K562 (cell line): Measurements from ENCODE around the gene NFAM1. TPM values are rescaled to one million over a fixed set of nuclear protein-coding genes. Genes with fewer than 3 reads are reported as not detected.

ENCODE experiments used
- ATAC-seq: fragments of 200-7000 bp; cut with Tn5 transposase; 3 replicates; pipeline ENCODE4 v1.9.1; 2020; ENCODE audit warnings: moderate library complexity
- BruUV-seq: library from RNA; stranded (reverse); fragments of 400-500 nt; replicated peaks from 2 replicates; lab custom pipeline; 2021; lab: Mats Ljungman, UMichigan
- CTCF ChIA-PET: fragments of 300-600 bp; formaldehyde crosslinking; extraction: SDS; loops from one replicate; lab custom pipeline; 2021; ENCODE audit warnings: low intra/inter-chr PET ratio; lab: Yijun Ruan, JAX
- POLR2A ChIA-PET: fragments of 300-600, 350-650 bp; sonication (Branson Sonifier 250); formaldehyde crosslinking; extraction: SDS; loops from one replicate; lab custom pipeline; 2021; ENCODE audit warnings: antibody characterized with exemption, inconsistent platforms; lab: Yijun Ruan, JAX
- DNase-seq, 4 experiments: peaks; one replicate each; pipeline versions ENCODE4 v3.0.0 to v3.0.0-alpha.2; 2011 to 2018; ENCODE audit warnings: low spot score in 3 of 4, mixed read lengths in 3 of 4; ENCODE audit errors: extremely low read depth in 1 of 4
- FAIRE-seq: peaks from 2 replicates; lab custom pipeline; 2011; peaks lifted over from hg19 to GRCh38; lab: Jason Lieb, UNC
- H2AFZ ChIP-seq: 2 replicates; pipeline ENCODE4 v1.6.0; 2011; ENCODE audit warnings: low read depth, low read length, control low read depth, inconsistent platforms
- H3K27ac ChIP-seq: fragments of 200-600 bp; 3 replicates; pipeline ENCODE4 v1.8.0; 2011; ENCODE audit warnings: low read depth, mild to moderate bottlenecking, control low read depth, inconsistent platforms, low read length, moderate library complexity, mixed read lengths; ENCODE audit errors: extremely low read depth
- H3K27me3 ChIP-seq, 2 experiments: fragments of 300-600 bp in 1 of 2; 2 replicates in 1 of 2; 3 replicates in 1 of 2; pipeline versions ENCODE4 v1.6.0 to v1.8.0; 2011; ENCODE audit warnings: inconsistent platforms in 2 of 2, low read length in 2 of 2, mild to moderate bottlenecking in 1 of 2, mixed read lengths in 1 of 2, moderate library complexity in 1 of 2; ENCODE audit not compliant: control insufficient read depth in 2 of 2, insufficient read depth in 2 of 2
- H3K36me3 ChIP-seq: fragments of 300-600 bp; 3 replicates; pipeline ENCODE4 v1.8.0; 2011; ENCODE audit warnings: mild to moderate bottlenecking, low read length, inconsistent platforms; ENCODE audit not compliant: control insufficient read depth, insufficient read depth
- H3K4me1 ChIP-seq, 2 experiments: fragments of 200-600 bp in 1 of 2; replicated peaks in 1 of 2; 2 replicates in 1 of 2; 3 replicates in 1 of 2; pipeline versions ENCODE4 v1.5.1 to v1.8.0; 2011; ENCODE audit warnings: inconsistent platforms in 2 of 2, low read length in 2 of 2, mild to moderate bottlenecking in 1 of 2, mixed read lengths in 1 of 2, moderate library complexity in 1 of 2; ENCODE audit not compliant: control insufficient read depth in 2 of 2, insufficient read depth in 2 of 2
- H3K4me2 ChIP-seq: 2 replicates; pipeline ENCODE4 v1.6.1; 2011; ENCODE audit warnings: low read length, control low read depth, inconsistent platforms, mixed read lengths; ENCODE audit not compliant: insufficient read depth
- H3K4me3 ChIP-seq: fragments of 200-600 bp; sonication (generic), shearing (Covaris generic); 2 replicates; pipeline ENCODE4 v1.5.1; 2016; ENCODE audit warnings: control low read depth, inconsistent platforms
- H3K79me2 ChIP-seq: fragments of 200-600 bp; 3 replicates; pipeline ENCODE4 v1.8.0; 2011; ENCODE audit warnings: low read length, inconsistent platforms; ENCODE audit not compliant: control insufficient read depth, insufficient read depth
- H3K9ac ChIP-seq, 2 experiments: 2 replicates each; pipeline versions ENCODE4 v1.6.0 to v1.6.1; 2011; ENCODE audit warnings: low read depth in 2 of 2, low read length in 2 of 2, control low read depth in 1 of 2, inconsistent platforms in 1 of 2, mild to moderate bottlenecking in 1 of 2, mixed read lengths in 1 of 2; ENCODE audit not compliant: insufficient read depth in 1 of 2
- H3K9me1 ChIP-seq: one replicate; pipeline ENCODE4 v1.6.0; 2011; ENCODE audit warnings: inconsistent platforms, mild to moderate bottlenecking, low read length, moderate library complexity; ENCODE audit not compliant: control insufficient read depth, insufficient read depth
- H3K9me3 ChIP-seq: replicated peaks from 2 replicates; pipeline ENCODE4 v1.5.1; 2011; ENCODE audit warnings: low read depth, low read length, inconsistent platforms; ENCODE audit not compliant: control insufficient read depth, insufficient read depth
- H4K20me1 ChIP-seq: replicated peaks from 2 replicates; pipeline ENCODE4 v1.6.1; 2011; ENCODE audit warnings: low read length, inconsistent platforms, mixed read lengths; ENCODE audit not compliant: control insufficient read depth, insufficient read depth
- ASH1L ChIP-seq: fragments of 450-650 bp; IDR thresholded peaks from 2 replicates; pipeline ENCODE4 v1.6.1; 2018; ENCODE audit warnings: borderline replicate concordance, mild to moderate bottlenecking, low read depth; ENCODE audit not compliant: partially characterized antibody
- CREB1 ChIP-seq, 2 experiments: sonication (generic) in 1 of 2; formaldehyde crosslinking in 1 of 2; IDR thresholded peaks; 2 replicates each; pipeline versions ENCODE4 v1.6.1 to v1.8.0; 2012 to 2022; ENCODE audit warnings: inconsistent platforms in 1 of 2, mild to moderate bottlenecking in 1 of 2, missing genetic modification reagents in 1 of 2, moderate library complexity in 1 of 2
- GABPA ChIP-seq: fragments of 200-800 bp; sonication (Bioruptor generic); conservative IDR thresholded peaks from 2 replicates; pipeline ENCODE4 v1.6.1; 2016; ENCODE audit warnings: low read depth, missing genetic modification characterization, missing compliant biosample characterization
- KHSRP ChIP-seq: fragments of 450-650 bp; IDR thresholded peaks from 2 replicates; pipeline ENCODE4 v1.6.1; 2017
- KLF1 ChIP-seq: fragments of 450-650 bp; IDR thresholded peaks from 2 replicates; pipeline ENCODE4 v1.6.1; 2016; ENCODE audit warnings: missing genetic modification characterization, missing compliant biosample characterization
- PRMT5 ChIP-seq: sonication (generic); formaldehyde crosslinking; IDR thresholded peaks from 2 replicates; pipeline ENCODE4 v1.5.0; 2020; ENCODE audit warnings: missing genetic modification reagents
- RFX7 ChIP-seq: fragments of 250-450 bp; sonication (Bioruptor Pico); IDR thresholded peaks from 2 replicates; pipeline ENCODE4 v1.5.1; 2021; ENCODE audit warnings: mild to moderate bottlenecking
- SAFB ChIP-seq: fragments of 200-400 bp; formaldehyde crosslinking; IDR thresholded peaks from 2 replicates; pipeline ENCODE4 v1.6.1; 2017; ENCODE audit warnings: low read depth, low read length, borderline replicate concordance
- TBP ChIP-seq: optimal IDR thresholded peaks from 2 replicates; pipeline ENCODE3; 2011; ENCODE audit warnings: low read depth, low read length, improper control_type of control experiment
- TCFL5 ChIP-seq: fragments of 250-450 bp; sonication (Bioruptor Pico); conservative IDR thresholded peaks from 2 replicates; pipeline ENCODE4 v1.6.1; 2021; ENCODE audit warnings: mild to moderate bottlenecking, moderate library complexity, matching md5 sums
- WGBS: fragments of 100-300 bp; shearing (Covaris generic); methylation state at CpG from one replicate; pipeline ENCODE4 v1.1.6; 2016; ENCODE audit warnings: low coverage, mixed read lengths; ENCODE audit not compliant: insufficient coverage; ENCODE audit errors: missing lambda C conversion rate; 5-methylcytosine and 5-hydroxymethylcytosine counted together
- in situ Hi-C: fragments of 300-500 bp; cut with MboI; formaldehyde crosslinking; loops from 4 replicates; pipeline ENCODE4 v1.15.0; 2018; ENCODE audit warnings: inconsistent platforms, mixed read lengths
- intact Hi-C: fragments of 100-400 bp; cut with micrococcal nuclease; formaldehyde crosslinking; loops from 2 replicates; pipeline ENCODE4 v1.14.2; 2022
- polyA plus RNA-seq, 8 experiments: library from polyadenylated mRNA; depleted of rRNA in 4 of 8; stranded (reverse) in 5 of 8; unstranded in 3 of 8; fragments of >200 nt; fragmentation: Nextera tagmentation in 2 of 8; fragmentation: Illumina TruSeq in 1 of 8; extraction: Ambion mirVana in 2 of 8; extraction: Trizol in 1 of 8; gene quantifications; 2 replicates each; pipeline versions ENCODE4 v1.2.1 to v1.2.3, GENCODE V29; 2011 to 2014; ENCODE audit warnings: inconsistent platforms in 1 of 8, missing spikeins in 1 of 8
- total RNA-seq, 7 experiments: library from RNA; depleted of rRNA in 6 of 7; stranded (reverse); fragments of >200 nt in 6 of 7; fragmentation: Illumina TruSeq in 2 of 7; extraction: Trizol in 2 of 7; gene quantifications; 2 replicates each; pipeline versions ENCODE4 v1.2.1 to v1.2.3, GENCODE V29; 2011 to 2021; ENCODE audit warnings: low replicate concordance in 1 of 7
- TF ChIP-seq, protein P1 (sequence below), 2 experiments: fragments of 150-350 bp in 1 of 2; IDR thresholded peaks; 2 replicates each; pipeline ENCODE4 v1.6.1; 2012 to 2016; ENCODE audit warnings: low read depth in 2 of 2, low read length in 2 of 2, mild to moderate bottlenecking in 1 of 2, moderate library complexity in 1 of 2

Gene NFAM1
- total and polyA plus RNA-seq, 9 of the 15 experiments (the other 6 are each of a cell fraction or from before 2014, with no cell fraction given), result 0.01 to 0.18 (median 0.03) TPM; not detected in 5

DNA sequence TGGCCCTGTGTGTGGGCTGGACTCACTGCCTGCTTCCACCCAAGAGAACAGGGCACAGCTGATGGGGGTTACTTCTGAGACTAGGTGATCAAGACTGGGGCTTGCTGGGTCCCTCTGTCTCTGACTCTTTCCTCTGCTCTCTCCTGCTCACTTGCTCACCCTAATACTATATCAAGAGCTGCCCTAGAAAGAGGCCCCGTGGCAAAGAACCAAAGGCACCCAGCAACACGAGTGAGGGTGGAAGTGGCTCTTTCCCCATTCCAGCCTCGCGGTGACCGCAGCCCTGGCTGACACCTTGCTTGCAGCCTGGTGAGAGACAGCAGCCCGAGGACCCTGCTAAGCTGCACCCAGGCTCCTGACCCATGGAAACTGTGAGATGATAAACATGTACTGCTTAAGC is 20.7 kb upstream of the NFAM1 start (continued):
- no peak for TF ChIP-seq PRMT5
- TF ChIP-seq TCFL5 (CRISPR knock-in tag), result no peak
- TF ChIP-seq ASH1L, result no peak

DNA sequence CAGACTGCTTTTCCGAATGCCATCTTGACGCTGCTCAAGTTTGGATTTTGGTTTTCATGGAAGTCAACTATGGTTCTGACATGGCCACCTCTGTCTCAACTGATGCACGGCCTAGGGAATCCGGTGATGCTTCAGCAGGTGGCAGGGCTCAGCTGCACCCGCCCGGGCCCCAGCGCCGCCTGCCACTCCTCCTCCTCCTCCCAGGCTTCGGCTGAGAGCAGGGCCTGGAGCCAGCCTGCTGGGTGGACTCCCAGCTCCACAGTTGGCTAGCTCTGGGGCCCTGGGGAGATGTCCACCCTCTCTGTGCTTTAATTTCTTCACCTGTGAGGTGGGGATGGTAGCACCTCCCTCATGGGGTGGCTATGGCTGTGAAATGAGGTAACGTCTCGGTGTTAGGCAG is 20.3 kb upstream of the NFAM1 start:
- no peak overlapping the region for H3K9ac ChIP-seq
- H3K36me3 ChIP-seq, result no peaks in the 10 kb centered on the region
- H2AFZ ChIP-seq, result no peak overlapping the region
- H3K27ac ChIP-seq, result no peak overlapping the region
- WGBS, result 21% methylated on average over 5 of the region's 11 CpGs
- H3K9me3 ChIP-seq, result no peaks in the 10 kb centered on the region
- ChIA-PET CTCF (no interaction called here), POLR2A (interaction anchor here (0.8 kb wide), 1 partner anchor 8 kb away, joined by 4 read pairs; no protein-coding TSS in a partner anchor)
- no peaks in the 10 kb centered on the region; a peak in 1 of 5 replicates for H3K4me1 ChIP-seq
- DNase-seq, result no peak
- in situ Hi-C loops, result no loop called here
- no peaks in the 10 kb centered on the region for H3K9me1 ChIP-seq
- H3K4me2 ChIP-seq, result no peak overlapping the region
- ATAC-seq, result no peak
- no peaks in the 10 kb centered on the region for H4K20me1 ChIP-seq
- no peak overlapping the region for H3K4me3 ChIP-seq
- no TSS peak for BruUV-seq
- H3K27me3 ChIP-seq, result peaks cover 0 to 6% of the 10 kb centered on the region in 2 experiments; a peak in 2 of 5 replicates
- FAIRE-seq, result no peak
- intact Hi-C loops, result no loop called here
- no peak for TF ChIP-seq CREB1 (IDR thresholded peaks at IDR 0.05)
- no peak for TF ChIP-seq CREB1 (CRISPR knock-in tag; IDR thresholded peaks at IDR 0.05)
- TF ChIP-seq GABPA (tag), result no peak
- TF ChIP-seq TBP, result no peak
- no peak for TF ChIP-seq RFX7 (CRISPR knock-in tag)
- no peak for TF ChIP-seq KHSRP
- no peak for TF ChIP-seq SAFB
- TF ChIP-seq KLF1, result no peak
- TF ChIP-seq, protein P1, sequence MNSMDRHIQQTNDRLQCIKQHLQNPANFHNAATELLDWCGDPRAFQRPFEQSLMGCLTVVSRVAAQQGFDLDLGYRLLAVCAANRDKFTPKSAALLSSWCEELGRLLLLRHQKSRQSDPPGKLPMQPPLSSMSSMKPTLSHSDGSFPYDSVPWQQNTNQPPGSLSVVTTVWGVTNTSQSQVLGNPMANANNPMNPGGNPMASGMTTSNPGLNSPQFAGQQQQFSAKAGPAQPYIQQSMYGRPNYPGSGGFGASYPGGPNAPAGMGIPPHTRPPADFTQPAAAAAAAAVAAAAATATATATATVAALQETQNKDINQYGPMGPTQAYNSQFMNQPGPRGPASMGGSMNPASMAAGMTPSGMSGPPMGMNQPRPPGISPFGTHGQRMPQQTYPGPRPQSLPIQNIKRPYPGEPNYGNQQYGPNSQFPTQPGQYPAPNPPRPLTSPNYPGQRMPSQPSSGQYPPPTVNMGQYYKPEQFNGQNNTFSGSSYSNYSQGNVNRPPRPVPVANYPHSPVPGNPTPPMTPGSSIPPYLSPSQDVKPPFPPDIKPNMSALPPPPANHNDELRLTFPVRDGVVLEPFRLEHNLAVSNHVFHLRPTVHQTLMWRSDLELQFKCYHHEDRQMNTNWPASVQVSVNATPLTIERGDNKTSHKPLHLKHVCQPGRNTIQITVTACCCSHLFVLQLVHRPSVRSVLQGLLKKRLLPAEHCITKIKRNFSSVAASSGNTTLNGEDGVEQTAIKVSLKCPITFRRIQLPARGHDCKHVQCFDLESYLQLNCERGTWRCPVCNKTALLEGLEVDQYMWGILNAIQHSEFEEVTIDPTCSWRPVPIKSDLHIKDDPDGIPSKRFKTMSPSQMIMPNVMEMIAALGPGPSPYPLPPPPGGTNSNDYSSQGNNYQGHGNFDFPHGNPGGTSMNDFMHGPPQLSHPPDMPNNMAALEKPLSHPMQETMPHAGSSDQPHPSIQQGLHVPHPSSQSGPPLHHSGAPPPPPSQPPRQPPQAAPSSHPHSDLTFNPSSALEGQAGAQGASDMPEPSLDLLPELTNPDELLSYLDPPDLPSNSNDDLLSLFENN (IDR thresholded peaks at IDR 0.05; ENCODE audit: low read depth in 2 of 2, low read length in 2 of 2), result no peak
- TF ChIP-seq, all 486 proteins: peak for 0
- H3K79me2 ChIP-seq, result no peaks in the 10 kb centered on the region
